ENCODE data around the gene ATL2. TPM values are rescaled to one million over a fixed set of nuclear protein-coding genes. Genes with fewer than 3 reads are reported as not detected.

The ATL2 gene
- total RNA-seq, 1 donor from 2014 or later = 43.2 TPM

- no peak for DNase-seq
- Mint-ChIP-seq H3K27me3 (peaks cover 2% of the 10 kb centered on the region), H3K4me3 (no peak overlapping the region), H3K4me1 (no peaks in the 10 kb centered on the region), H3K27ac (no peak overlapping the region), H3K36me3 (ENCODE audit: low read depth) (no peaks in the 10 kb centered on the region), H3K9me3 (peaks cover 6% of the 10 kb centered on the region)
- TF ChIP-seq CTCF (IDR thresholded peaks at IDR 0.05) = no peak
- ATAC-seq (ENCODE audit: low read depth) = no peak
- CTCF ChIA-PET = no interaction called here
- intact Hi-C loops (cut with micrococcal nuclease) = no loop called here
- POLR2A ChIA-PET = no interaction called here
Observed at GRCh38 chr2:38398739-38399138, 21.7 kb upstream of the ATL2 start.

- Mint-ChIP-seq H3K36me3 (ENCODE audit: low read depth) (no peaks in the 10 kb centered on the region), H3K4me1 (no peaks in the 10 kb centered on the region), H3K9me3 (no peaks in the 10 kb centered on the region), H3K27me3 (peaks cover 12% of the 10 kb centered on the region), H3K4me3 (no peak overlapping the region), H3K27ac (no peak overlapping the region)
- intact Hi-C loops (cut with micrococcal nuclease) = no loop called here
- TF ChIP-seq CTCF (IDR thresholded peaks at IDR 0.05) = no peak
- ATAC-seq (ENCODE audit: low read depth) (no peak), DNase-seq (no peak)
- ChIA-PET CTCF (no interaction called here), POLR2A (no interaction called here)
Observed at GRCh38 chr2:38394903-38395341, 17.8 kb upstream of the ATL2 start.

- ChIA-PET CTCF (no interaction called here), POLR2A (no interaction called here)
- Mint-ChIP-seq H3K27ac (no peak overlapping the region), H3K4me1 (peaks cover under 1% of the 10 kb centered on the region), H3K9me3 (no peaks in the 10 kb centered on the region), H3K4me3 (no peak overlapping the region), H3K27me3 (peaks cover 14% of the 10 kb centered on the region), H3K36me3 (ENCODE audit: low read depth) (no peaks in the 10 kb centered on the region)
- no peak for TF ChIP-seq CTCF (IDR thresholded peaks at IDR 0.05)
- DNase-seq = no peak
- intact Hi-C loops (cut with micrococcal nuclease) = no loop called here
- no peak for ATAC-seq (ENCODE audit: low read depth)
Observed at GRCh38 chr2:38394041-38394440, 17.0 kb upstream of the ATL2 start.

- Mint-ChIP-seq H3K9me3 (no peaks in the 10 kb centered on the region), H3K4me1 (peaks cover 10% of the 10 kb centered on the region), H3K4me3 (no peak overlapping the region), H3K36me3 (ENCODE audit: low read depth) (no peaks in the 10 kb centered on the region), H3K27me3 (peaks cover 17% of the 10 kb centered on the region), H3K27ac (no peak overlapping the region)
- DNase-seq (no peak), ATAC-seq (ENCODE audit: low read depth) (no peak)
- CTCF ChIA-PET = no interaction called here
- TF ChIP-seq CTCF (IDR thresholded peaks at IDR 0.05) = no peak
- POLR2A ChIA-PET = no interaction called here
- intact Hi-C loops (cut with micrococcal nuclease) = no loop called here
Observed at GRCh38 chr2:38390947-38391346, 13.9 kb upstream of the ATL2 start.

GRCh38 chr2:38387887-38388286 is 10.8 kb upstream of the ATL2 start:
- peaks cover 10% of the 10 kb centered on the region for H3K4me1 Mint-ChIP-seq
- ATAC-seq (ENCODE audit: low read depth) (no peak), DNase-seq (no peak)
- intact Hi-C loops (cut with micrococcal nuclease) = no loop called here
- H3K27ac Mint-ChIP-seq = no peak overlapping the region
- H3K4me3 Mint-ChIP-seq = no peak overlapping the region
- ChIA-PET POLR2A (no interaction called here), CTCF (no interaction called here)
- no peaks in the 10 kb centered on the region for H3K36me3 Mint-ChIP-seq (ENCODE audit: low read depth)
- peaks cover 13% of the 10 kb centered on the region for H3K27me3 Mint-ChIP-seq
- no peak for TF ChIP-seq CTCF (IDR thresholded peaks at IDR 0.05)
- no peaks in the 10 kb centered on the region for H3K9me3 Mint-ChIP-seq
